Measurements from ENCODE around the gene C1orf146. TPM values are rescaled to one million over a fixed set of nuclear protein-coding genes. Genes with fewer than 3 reads are reported as not detected.

C1orf146 gene
- total RNA-seq, 1 donor from 2014 or later = not detected

GRCh38 chr1:92291372-92291999 is 73.8 kb downstream of the C1orf146 start:
- no peak for DNase-seq (ENCODE audit: low spot score in 2 of 2)
- intact Hi-C loops (cut with DNase I) = loop anchor here (10.0 kb wide), 1 partner anchor 543 kb away; the partner anchor contains the start of gene RPL5

More at GRCh38 chr1:92291372-92291999, 73.8 kb downstream of the C1orf146 start:
- peaks cover 17 to 22% of the 10 kb centered on the region in 2 donors for H3K36me3 ChIP-seq
- no peak overlapping the region for H3K4me3 ChIP-seq
- no peak overlapping the region for H3K27ac ChIP-seq
- H3K4me1 ChIP-seq = no peaks in the 10 kb centered on the region
- TF ChIP-seq CTCF (IDR thresholded peaks at IDR 0.05) = peak in 2 of 3 experiments; percentile 36 to 59
- no peaks in the 10 kb centered on the region for H3K9me3 ChIP-seq
- H3K27me3 ChIP-seq = no peaks in the 10 kb centered on the region

Other genes with a start within 250 kb of the C1orf146 start
- not detected for gene EPHX4, start 187.9 kb upstream of the C1orf146 start, total RNA-seq
- gene SETSIP, start 142.5 kb upstream of the C1orf146 start, total RNA-seq = not detected
- 3.6 TPM for gene BTBD8, start 137.6 kb upstream of the C1orf146 start, total RNA-seq
- gene GLMN, start 81.1 kb downstream of the C1orf146 start, total RNA-seq = 9.8 TPM
- 1.5 TPM for gene RPAP2, start 81.1 kb downstream of the C1orf146 start, total RNA-seq